Measurements from ENCODE around the gene ANGPTL2. TPM values are rescaled to one million over a fixed set of nuclear protein-coding genes. Genes with fewer than 3 reads are reported as not detected.

The ANGPTL2 gene
- total and polyA plus RNA-seq, 2 of the 4 experiments (the other 2 are of a cell fraction) = 9.5 to 25.1 TPM

GRCh38 chr9:127112056-127112455 is 10.4 kb downstream of the ANGPTL2 start:
- DNase-seq = no peak
- Histone ChIP-seq H2BK120ac (ENCODE audit: low read depth, low read length) (no peak overlapping the region), H4K91ac (ENCODE audit: insufficient read depth, low read depth, low read length) (no peak overlapping the region), H2BK15ac (ENCODE audit: low read depth, low read length) (no peak overlapping the region), H2BK5ac (ENCODE audit: low read depth, low read length, poor library complexity, severe bottlenecking) (no peak overlapping the region), H3K14ac (replicated peaks; ENCODE audit: low read depth, low read length) (no peak overlapping the region), H2AFZ (replicated peaks; ENCODE audit: low read length, poor library complexity) (no peak overlapping the region), H2AK5ac (ENCODE audit: low read depth, low read length) (no peak overlapping the region), H3K27me3 (ENCODE audit: control insufficient read depth, insufficient read depth, low read length) (no peaks in the 10 kb centered on the region), H2AK9ac (replicated peaks; ENCODE audit: low read depth, low read length, poor library complexity) (no peak overlapping the region), H3K18ac (ENCODE audit: low read depth, low read length) (no peak overlapping the region), H4K8ac (ENCODE audit: low read depth in 2 of 2, low read length in 2 of 2) (no peak overlapping the region), H4K5ac (ENCODE audit: low read depth, low read length) (no peak overlapping the region), H3K23ac (ENCODE audit: low read depth, low read length) (no peak overlapping the region), H3K36me3 (ENCODE audit: control insufficient read depth, insufficient read depth, low read length) (peaks cover 58% of the 10 kb centered on the region), H3K9ac (ENCODE audit: low read depth, low read length) (no peak overlapping the region), H3K9me1 (ENCODE audit: insufficient read depth, low read length) (peaks cover 20% of the 10 kb centered on the region), H3K9me3 (ENCODE audit: control insufficient read depth, insufficient read depth, low read length) (no peaks in the 10 kb centered on the region), H3K27ac (ENCODE audit: insufficient read depth, low read length) (no peak overlapping the region), H3K4me1 (ENCODE audit: control insufficient read depth, insufficient read depth, low read length) (peaks cover 17% of the 10 kb centered on the region), H2BK20ac (ENCODE audit: low read depth, low read length) (no peak overlapping the region), H3K4me3 (ENCODE audit: insufficient read depth, low read depth, low read length) (no peak overlapping the region), H3K4ac (ENCODE audit: low read depth, low read length) (no peak overlapping the region), H3K79me1 (ENCODE audit: low read depth in 1 of 2, low read length in 2 of 2) (peaks cover 10 to 59% of the 10 kb centered on the region in 2 experiments; a peak in 3 of 4 replicates), H4K20me1 (ENCODE audit: insufficient read depth, low read length) (peaks cover 59% of the 10 kb centered on the region), H3K56ac (ENCODE audit: extremely low read depth, insufficient read depth, low read length) (no peak overlapping the region), H3K4me2 (ENCODE audit: low read depth, low read length) (no peak overlapping the region)
- no TSS peak for BruUV-seq (replicated peaks)
- CTCF ChIA-PET = no interaction called here
- no peak for TF ChIP-seq CHD1 (IDR thresholded peaks at IDR 0.05; ENCODE audit: low read depth, low read length)
- no peak for TF ChIP-seq RAD21 (IDR thresholded peaks at IDR 0.05; ENCODE audit: low read length)
- TF ChIP-seq USF2 (IDR thresholded peaks at IDR 0.05; ENCODE audit: low read depth, low read length) = no peak
- TF ChIP-seq NFE2L2 (IDR thresholded peaks at IDR 0.05; ENCODE audit: low read depth, low read length) = no peak
- no peak for TF ChIP-seq RCOR1 (IDR thresholded peaks at IDR 0.05; ENCODE audit: insufficient replicate concordance, low read length)
- TF ChIP-seq SMC3 (IDR thresholded peaks at IDR 0.05; ENCODE audit: low read depth, low read length) = no peak
- TF ChIP-seq FOS (IDR thresholded peaks at IDR 0.05; ENCODE audit: low read depth, low read length) = no peak
- POLR2A ChIA-PET (ENCODE audit: unreplicated experiment) = no interaction called here
- in situ Hi-C loops (cut with MboI; ENCODE audit: low sequenced_read_pairs) = no loop called here
- ATAC-seq (ENCODE audit: low read depth) = no peak
- 80% methylated on average over 1 of the region's 7 CpGs; no CpG with 5 or more reads in 1 of the 2 experiments for WGBS, 2 experiments (ENCODE audit: extremely low coverage in 2 of 2, insufficient read length in 1 of 2)
- intact Hi-C loops (cut with micrococcal nuclease) = no loop called here
- dilution Hi-C loops (cut with HindIII; ENCODE audit: low sequenced_read_pairs, unreplicated experiment) = no loop called here
